ENCODE results near the gene WFIKKN2.

Gene WFIKKN2

GRCh38 chr17:50866261-50866949, 31.0 kb downstream of the WFIKKN2 start, which contains the start of gene TOB1:
TSS of gene TOB1 (minus strand) at chr17:50866354. CDS start at chr17:50864017, 2,337 bp downstream.
- peak within 1 kb of the TSS; percentile 100 for H3K27ac ChIP-seq
- TF ChIP-seq ZFX (IDR thresholded peaks at IDR 0.05; ENCODE audit: borderline replicate concordance) = no peak
- no peak for TF ChIP-seq CTCF (IDR thresholded peaks at IDR 0.05)

- TF ChIP-seq CTCF (IDR thresholded peaks at IDR 0.05) = no peak
- no peak for TF ChIP-seq ZFX (IDR thresholded peaks at IDR 0.05; ENCODE audit: borderline replicate concordance)
- H3K27ac ChIP-seq = peak overlapping the region; percentile 100
Observed at GRCh38 chr17:50866950-50867362, 31.6 kb downstream of the WFIKKN2 start.

- no peak for TF ChIP-seq CTCF (IDR thresholded peaks at IDR 0.05)
- TF ChIP-seq ZFX (IDR thresholded peaks at IDR 0.05; ENCODE audit: borderline replicate concordance) = no peak
- peak overlapping the region; percentile 100 for H3K27ac ChIP-seq
Observed at GRCh38 chr17:50867363-50868139, 32.2 kb downstream of the WFIKKN2 start.

- TF ChIP-seq CTCF (IDR thresholded peaks at IDR 0.05) (no peak), ZFX (IDR thresholded peaks at IDR 0.05; ENCODE audit: borderline replicate concordance) (no peak)
- H3K27ac ChIP-seq = peak overlapping the region; percentile 100
Observed at GRCh38 chr17:50868140-50868438, 32.7 kb downstream of the WFIKKN2 start.

GRCh38 chr17:50868602-50869001, 33.2 kb downstream of the WFIKKN2 start:
- TF ChIP-seq CTCF (IDR thresholded peaks at IDR 0.05) = no peak
- no peak for TF ChIP-seq ZFX (IDR thresholded peaks at IDR 0.05; ENCODE audit: borderline replicate concordance)
- peak overlapping the region; percentile 100 for H3K27ac ChIP-seq

- TF ChIP-seq ZFX (IDR thresholded peaks at IDR 0.05; ENCODE audit: borderline replicate concordance) (no peak), CTCF (IDR thresholded peaks at IDR 0.05) (no peak)
- no peak overlapping the region for H3K27ac ChIP-seq
Observed at GRCh38 chr17:50871364-50871763, 36.0 kb downstream of the WFIKKN2 start.

- no peak overlapping the region for H3K27ac ChIP-seq
- TF ChIP-seq CTCF (IDR thresholded peaks at IDR 0.05) (no peak), ZFX (IDR thresholded peaks at IDR 0.05; ENCODE audit: borderline replicate concordance) (no peak)
Observed at GRCh38 chr17:50871898-50872297, 36.5 kb downstream of the WFIKKN2 start.
